ENCODE data around the gene AKT2. TPM values are rescaled to one million over a fixed set of nuclear protein-coding genes. Genes with fewer than 3 reads are reported as not detected.

The AKT2 gene
- polyA plus RNA-seq, 3 donors: 11.4 to 122 (median 16.3) TPM

DNA sequence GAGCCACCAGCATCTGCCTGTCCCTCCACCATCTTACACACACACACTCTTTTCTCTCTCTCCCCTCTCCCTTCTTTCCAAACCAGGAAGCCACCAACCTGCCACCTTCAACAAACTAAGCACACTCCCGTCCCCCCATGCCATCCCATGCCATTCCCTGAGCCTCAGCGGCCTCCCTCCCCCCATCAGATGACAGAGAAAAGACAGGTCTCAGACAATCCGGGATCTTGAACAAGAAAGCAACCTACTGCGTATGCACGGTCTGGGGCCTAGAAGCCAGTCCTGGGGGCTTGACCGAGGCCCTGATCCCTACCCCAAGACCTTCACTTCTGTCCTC, 19.4 kb downstream of the AKT2 start:
- Histone ChIP-seq H4K20me1 (ENCODE audit: insufficient read depth, low read length) (peaks cover 96% of the 10 kb centered on the region), H3K79me2 (ENCODE audit: insufficient read depth, low read length) (peaks cover 63% of the 10 kb centered on the region), H3K4me1 (ENCODE audit: control insufficient read depth in 1 of 2, insufficient read depth in 2 of 2, low read length in 2 of 2) (peaks cover 14 to 21% of the 10 kb centered on the region in 2 donors), H3K27ac (ENCODE audit: low read depth in 1 of 2, low read length in 2 of 2) (no peak overlapping the region), H2AFZ (ENCODE audit: insufficient read depth, low read depth, low read length, poor library complexity, severe bottlenecking) (no peak overlapping the region), H3K36me3 (replicated peaks in 1 of 2; ENCODE audit: control insufficient read depth in 1 of 2, insufficient read depth in 2 of 2, low read length in 2 of 2) (peaks cover 38 to 67% of the 10 kb centered on the region in 2 donors), H3K4me2 (replicated peaks; ENCODE audit: extremely low read depth, low read length, poor library complexity, severe bottlenecking) (no peak overlapping the region), H3K9me3 (replicated peaks in 1 of 2; ENCODE audit: control insufficient read depth in 1 of 2, insufficient read depth in 1 of 2, low read length in 2 of 2) (no peaks in the 10 kb centered on the region), H3K4me3 (replicated peaks in 1 of 3; ENCODE audit: low read depth in 2 of 3, low read length in 3 of 3) (no peak overlapping the region), H3K27me3 (ENCODE audit: control insufficient read depth in 2 of 2, insufficient read depth in 2 of 2, low read length in 2 of 2) (no peaks in the 10 kb centered on the region), H3K9ac (ENCODE audit: insufficient read depth, low read length, poor library complexity, severe bottlenecking) (no peak overlapping the region)
- 92% methylated on average over 3 of the region's 6 CpGs for WGBS (ENCODE audit: insufficient coverage)
- Mint-ChIP-seq H3K4me3 (no peak overlapping the region), H3K36me3 (peaks cover 44 to 62% of the 10 kb centered on the region in 2 donors), H3K4me1 (peaks cover 24% of the 10 kb centered on the region), H3K27ac (peak overlapping the region in 2 of 7 donors; percentile 25 to 64), H3K27me3 (ENCODE audit: low read depth in 3 of 3) (peaks cover 0 to 3% (median 0%) of the 10 kb centered on the region in 3 donors), H3K9me3 (peaks cover 0 to 2% (median 0%) of the 10 kb centered on the region in 7 donors)
- DNase-seq: no peak
- TF ChIP-seq, protein P1, sequence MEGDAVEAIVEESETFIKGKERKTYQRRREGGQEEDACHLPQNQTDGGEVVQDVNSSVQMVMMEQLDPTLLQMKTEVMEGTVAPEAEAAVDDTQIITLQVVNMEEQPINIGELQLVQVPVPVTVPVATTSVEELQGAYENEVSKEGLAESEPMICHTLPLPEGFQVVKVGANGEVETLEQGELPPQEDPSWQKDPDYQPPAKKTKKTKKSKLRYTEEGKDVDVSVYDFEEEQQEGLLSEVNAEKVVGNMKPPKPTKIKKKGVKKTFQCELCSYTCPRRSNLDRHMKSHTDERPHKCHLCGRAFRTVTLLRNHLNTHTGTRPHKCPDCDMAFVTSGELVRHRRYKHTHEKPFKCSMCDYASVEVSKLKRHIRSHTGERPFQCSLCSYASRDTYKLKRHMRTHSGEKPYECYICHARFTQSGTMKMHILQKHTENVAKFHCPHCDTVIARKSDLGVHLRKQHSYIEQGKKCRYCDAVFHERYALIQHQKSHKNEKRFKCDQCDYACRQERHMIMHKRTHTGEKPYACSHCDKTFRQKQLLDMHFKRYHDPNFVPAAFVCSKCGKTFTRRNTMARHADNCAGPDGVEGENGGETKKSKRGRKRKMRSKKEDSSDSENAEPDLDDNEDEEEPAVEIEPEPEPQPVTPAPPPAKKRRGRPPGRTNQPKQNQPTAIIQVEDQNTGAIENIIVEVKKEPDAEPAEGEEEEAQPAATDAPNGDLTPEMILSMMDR (IDR thresholded peaks at IDR 0.05): no peak
- intact Hi-C loops (cut with micrococcal nuclease): no loop called here

DNA sequence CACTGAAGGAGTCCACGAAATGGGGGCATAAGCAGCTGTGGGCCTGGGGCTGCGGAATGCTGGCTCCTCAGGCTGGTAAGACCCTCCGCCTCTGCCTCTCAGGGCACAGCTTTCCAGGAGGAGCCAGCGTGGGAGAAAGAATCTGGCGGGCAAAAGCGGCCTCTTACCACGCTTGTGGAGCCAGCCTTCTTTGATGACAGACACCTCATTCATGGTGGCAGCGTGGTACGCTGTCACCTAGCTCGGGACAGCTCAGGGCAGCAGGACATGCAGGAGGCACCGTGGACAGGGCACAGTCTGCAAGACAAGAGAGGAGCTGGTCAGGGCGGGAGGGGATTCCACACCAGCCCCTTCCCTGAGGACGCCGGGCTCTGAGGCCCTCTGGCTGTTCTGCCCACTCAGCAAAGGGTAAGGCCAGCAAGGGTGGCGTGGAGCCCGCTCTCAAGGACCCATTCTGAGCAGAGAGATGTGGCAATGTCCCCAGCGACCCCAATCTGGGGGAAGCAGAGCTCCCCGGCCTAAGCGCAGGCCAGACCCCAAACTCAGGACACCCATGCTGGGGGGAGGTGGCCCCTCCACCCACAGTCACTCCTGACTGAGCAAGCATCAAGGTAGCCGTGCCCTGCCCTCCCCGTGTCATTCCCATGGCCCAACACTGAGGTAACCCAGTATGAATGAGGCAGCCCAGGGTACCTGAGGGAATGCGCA, 19.9 kb downstream of the AKT2 start:
- peaks cover 38 to 61% of the 10 kb centered on the region in 2 donors for H3K36me3 ChIP-seq (replicated peaks in 1 of 2; ENCODE audit: control insufficient read depth in 1 of 2, insufficient read depth in 2 of 2, low read length in 2 of 2)
- peaks cover 0 to 3% (median 0%) of the 10 kb centered on the region in 3 donors for H3K27me3 Mint-ChIP-seq (ENCODE audit: low read depth in 3 of 3)
- peaks cover 42 to 58% of the 10 kb centered on the region in 2 donors for H3K36me3 Mint-ChIP-seq
- no peaks in the 10 kb centered on the region for H3K27me3 ChIP-seq (ENCODE audit: control insufficient read depth in 2 of 2, insufficient read depth in 2 of 2, low read length in 2 of 2)
- peaks cover 62% of the 10 kb centered on the region for H3K79me2 ChIP-seq (ENCODE audit: insufficient read depth, low read length)
- TF ChIP-seq, protein P1 (IDR thresholded peaks at IDR 0.05): no peak
- peaks cover 0 to 2% (median 0%) of the 10 kb centered on the region in 7 donors for H3K9me3 Mint-ChIP-seq
- 95% methylated on average over 19 of the region's 22 CpGs for WGBS (ENCODE audit: insufficient coverage)
- H3K27ac Mint-ChIP-seq: peak overlapping the region in 4 of 7 donors; percentile 19 to 64 (median 23)
- H2AFZ ChIP-seq (ENCODE audit: insufficient read depth, low read depth, low read length, poor library complexity, severe bottlenecking): no peak overlapping the region
- H3K4me3 Mint-ChIP-seq: no peak overlapping the region
- peaks cover 26% of the 10 kb centered on the region for H3K4me1 Mint-ChIP-seq
- no peak overlapping the region for H3K4me3 ChIP-seq (replicated peaks in 1 of 3; ENCODE audit: low read depth in 2 of 3, low read length in 3 of 3)
- H3K9me3 ChIP-seq (replicated peaks in 1 of 2; ENCODE audit: control insufficient read depth in 1 of 2, insufficient read depth in 1 of 2, low read length in 2 of 2): no peaks in the 10 kb centered on the region
- intact Hi-C loops (cut with micrococcal nuclease): no loop called here
- no peak overlapping the region for H3K4me2 ChIP-seq (replicated peaks; ENCODE audit: extremely low read depth, low read length, poor library complexity, severe bottlenecking)
- H3K9ac ChIP-seq (ENCODE audit: insufficient read depth, low read length, poor library complexity, severe bottlenecking): no peak overlapping the region
- no peak overlapping the region for H3K27ac ChIP-seq (ENCODE audit: low read depth in 1 of 2, low read length in 2 of 2)
- H4K20me1 ChIP-seq (ENCODE audit: insufficient read depth, low read length): peaks cover 92% of the 10 kb centered on the region
- DNase-seq: no peak
- peaks cover 14 to 21% of the 10 kb centered on the region in 2 donors for H3K4me1 ChIP-seq (ENCODE audit: control insufficient read depth in 1 of 2, insufficient read depth in 2 of 2, low read length in 2 of 2)
